Measurements from ENCODE around the gene STX4.

Gene STX4

DNA sequence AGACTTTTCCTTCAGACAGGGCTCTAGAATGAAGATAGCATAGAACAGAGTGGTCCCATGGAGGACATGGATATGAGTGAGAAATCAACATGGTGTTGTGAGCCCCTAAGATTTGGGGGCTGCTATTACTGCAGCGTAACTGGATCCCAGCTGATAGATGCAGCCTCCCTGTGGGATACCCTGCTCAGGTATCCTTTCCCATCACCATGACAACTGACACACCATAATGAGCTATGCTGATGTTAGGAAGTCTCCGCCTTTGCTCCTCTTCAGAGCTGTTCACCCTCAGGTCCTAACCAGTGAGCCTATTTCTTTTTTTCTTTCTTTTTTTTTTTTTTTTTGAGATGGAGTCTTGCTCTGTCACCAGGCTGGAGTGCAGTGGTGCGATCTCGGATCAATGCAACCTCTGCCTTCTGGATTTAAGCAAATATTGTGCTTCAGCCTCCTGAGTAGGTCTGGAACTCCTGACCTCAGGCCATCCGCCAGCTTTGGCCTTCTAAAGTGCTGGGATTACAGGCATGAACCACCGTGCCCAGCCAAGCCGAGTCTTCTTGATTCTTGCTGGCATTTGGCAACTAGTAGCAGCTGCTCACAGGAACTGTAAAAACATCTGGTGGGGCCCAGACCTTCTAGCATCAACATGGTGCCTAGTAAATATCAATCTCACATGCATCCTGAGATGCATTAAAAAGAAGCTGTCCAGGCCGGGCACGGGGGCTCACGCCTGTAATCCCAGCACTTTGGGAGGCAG is 17.1 kb downstream of the STX4 start:
- Mint-ChIP-seq H3K9me3 (no peaks in the 10 kb centered on the region), H3K36me3 (ENCODE audit: low read depth) (no peaks in the 10 kb centered on the region), H3K4me3 (no peak overlapping the region), H3K4me1 (no peaks in the 10 kb centered on the region), H3K27ac (no peak overlapping the region), H3K27me3 (ENCODE audit: low read depth) (peaks cover 4% of the 10 kb centered on the region)
- TF ChIP-seq, protein P1, sequence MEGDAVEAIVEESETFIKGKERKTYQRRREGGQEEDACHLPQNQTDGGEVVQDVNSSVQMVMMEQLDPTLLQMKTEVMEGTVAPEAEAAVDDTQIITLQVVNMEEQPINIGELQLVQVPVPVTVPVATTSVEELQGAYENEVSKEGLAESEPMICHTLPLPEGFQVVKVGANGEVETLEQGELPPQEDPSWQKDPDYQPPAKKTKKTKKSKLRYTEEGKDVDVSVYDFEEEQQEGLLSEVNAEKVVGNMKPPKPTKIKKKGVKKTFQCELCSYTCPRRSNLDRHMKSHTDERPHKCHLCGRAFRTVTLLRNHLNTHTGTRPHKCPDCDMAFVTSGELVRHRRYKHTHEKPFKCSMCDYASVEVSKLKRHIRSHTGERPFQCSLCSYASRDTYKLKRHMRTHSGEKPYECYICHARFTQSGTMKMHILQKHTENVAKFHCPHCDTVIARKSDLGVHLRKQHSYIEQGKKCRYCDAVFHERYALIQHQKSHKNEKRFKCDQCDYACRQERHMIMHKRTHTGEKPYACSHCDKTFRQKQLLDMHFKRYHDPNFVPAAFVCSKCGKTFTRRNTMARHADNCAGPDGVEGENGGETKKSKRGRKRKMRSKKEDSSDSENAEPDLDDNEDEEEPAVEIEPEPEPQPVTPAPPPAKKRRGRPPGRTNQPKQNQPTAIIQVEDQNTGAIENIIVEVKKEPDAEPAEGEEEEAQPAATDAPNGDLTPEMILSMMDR (IDR thresholded peaks at IDR 0.05; ENCODE audit: unreplicated experiment in 3 of 3): no peak

DNA sequence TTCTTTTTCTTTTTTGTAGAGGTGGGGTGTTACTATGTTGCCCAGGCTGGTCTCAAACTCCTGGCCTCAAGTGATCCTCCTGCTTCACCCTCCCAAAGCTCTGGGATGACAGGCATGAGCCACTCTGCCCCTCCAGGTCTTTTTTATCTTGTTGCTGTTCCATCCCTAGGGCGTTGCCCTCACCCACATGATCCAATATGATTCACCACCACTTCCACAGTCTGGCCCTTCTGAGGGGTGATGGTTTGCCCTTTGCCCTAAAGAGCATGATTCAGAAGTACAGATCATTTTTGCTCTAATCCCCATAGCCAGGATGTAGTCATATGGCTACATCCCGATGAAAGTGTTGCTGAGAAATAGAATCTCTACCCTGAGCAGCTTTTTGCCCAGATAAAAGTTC is 18.8 kb downstream of the STX4 start:
- no peak overlapping the region for H3K4me3 Mint-ChIP-seq
- no peaks in the 10 kb centered on the region for H3K9me3 Mint-ChIP-seq
- TF ChIP-seq, protein P1 (IDR thresholded peaks at IDR 0.05; ENCODE audit: unreplicated experiment in 3 of 3): no peak
- H3K27ac Mint-ChIP-seq: no peak overlapping the region
- no peaks in the 10 kb centered on the region for H3K36me3 Mint-ChIP-seq (ENCODE audit: low read depth)
- H3K4me1 Mint-ChIP-seq: no peaks in the 10 kb centered on the region
- peaks cover 4% of the 10 kb centered on the region for H3K27me3 Mint-ChIP-seq (ENCODE audit: low read depth)

DNA sequence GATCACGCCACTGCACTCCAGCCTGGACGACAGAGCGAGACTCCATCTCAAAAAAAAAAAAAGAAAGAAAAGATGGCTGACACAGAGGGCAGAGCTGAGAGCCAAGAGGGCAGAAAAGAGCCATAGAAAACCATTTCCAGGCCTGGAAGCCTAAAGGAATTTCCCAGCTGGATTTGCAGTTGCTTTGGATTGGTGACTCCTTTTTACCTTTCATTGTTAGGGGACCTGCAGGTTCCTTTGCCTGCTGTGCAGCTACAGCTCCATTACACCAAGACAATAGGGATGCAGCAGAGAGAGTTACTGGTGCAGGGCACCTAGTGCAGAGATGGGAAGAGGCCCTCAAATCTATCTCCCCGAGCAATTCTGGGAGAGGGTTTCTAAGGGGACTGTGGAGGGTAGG is 22.3 kb downstream of the STX4 start:
- H3K4me3 Mint-ChIP-seq: no peak overlapping the region
- H3K27ac Mint-ChIP-seq: no peak overlapping the region

DNA sequence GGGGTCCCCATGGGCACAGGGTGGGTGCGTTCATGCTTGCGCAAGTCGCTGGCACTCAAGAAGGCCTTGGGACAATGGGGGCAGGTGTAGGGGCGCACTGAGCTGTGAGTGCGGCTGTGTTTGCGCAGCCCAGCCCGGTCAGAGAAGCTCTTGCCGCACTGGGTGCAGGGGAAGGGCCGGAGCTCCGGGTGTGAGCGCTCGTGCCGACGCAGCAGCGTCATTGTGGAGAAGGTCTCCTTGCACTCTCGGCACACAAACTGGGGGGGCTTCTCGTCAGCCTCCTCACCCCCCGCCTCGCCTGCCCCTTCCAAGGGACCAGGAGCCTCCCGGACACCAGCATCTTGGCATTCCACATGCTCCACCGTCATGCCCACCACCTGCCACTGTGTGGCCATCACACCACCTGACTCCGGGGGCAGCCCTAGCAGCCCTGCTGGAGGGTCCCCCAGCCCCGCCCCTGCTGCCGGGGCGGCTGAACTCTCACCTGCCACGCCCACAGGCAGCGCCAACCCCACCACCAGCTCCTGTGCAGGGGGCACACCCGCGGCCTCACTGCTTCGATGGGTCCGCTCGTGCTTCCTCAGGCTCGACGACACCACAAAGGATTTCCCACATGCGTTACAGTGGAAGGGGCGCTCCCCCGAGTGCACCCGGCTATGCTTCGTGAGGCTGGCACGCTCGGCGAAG is 27.9 kb downstream of the STX4 start:
- peaks cover 33% of the 10 kb centered on the region for H3K36me3 Mint-ChIP-seq (ENCODE audit: low read depth)
- TF ChIP-seq, protein P1 (IDR thresholded peaks at IDR 0.05; ENCODE audit: unreplicated experiment in 3 of 3): no peak
- no peaks in the 10 kb centered on the region for H3K9me3 Mint-ChIP-seq
- no peak overlapping the region for H3K4me3 Mint-ChIP-seq
- H3K27me3 Mint-ChIP-seq (ENCODE audit: low read depth): no peaks in the 10 kb centered on the region
- H3K27ac Mint-ChIP-seq: no peak overlapping the region
- H3K4me1 Mint-ChIP-seq: peaks cover 20% of the 10 kb centered on the region

More for the DNA sequence above, 22.3 kb downstream of the STX4 start:
- Mint-ChIP-seq H3K9me3 (no peaks in the 10 kb centered on the region), H3K4me1 (no peaks in the 10 kb centered on the region), H3K27me3 (ENCODE audit: low read depth) (peaks cover 4% of the 10 kb centered on the region), H3K36me3 (ENCODE audit: low read depth) (peaks cover 14% of the 10 kb centered on the region)
- TF ChIP-seq, protein P1 (IDR thresholded peaks at IDR 0.05; ENCODE audit: unreplicated experiment in 3 of 3): no peak

DNA sequence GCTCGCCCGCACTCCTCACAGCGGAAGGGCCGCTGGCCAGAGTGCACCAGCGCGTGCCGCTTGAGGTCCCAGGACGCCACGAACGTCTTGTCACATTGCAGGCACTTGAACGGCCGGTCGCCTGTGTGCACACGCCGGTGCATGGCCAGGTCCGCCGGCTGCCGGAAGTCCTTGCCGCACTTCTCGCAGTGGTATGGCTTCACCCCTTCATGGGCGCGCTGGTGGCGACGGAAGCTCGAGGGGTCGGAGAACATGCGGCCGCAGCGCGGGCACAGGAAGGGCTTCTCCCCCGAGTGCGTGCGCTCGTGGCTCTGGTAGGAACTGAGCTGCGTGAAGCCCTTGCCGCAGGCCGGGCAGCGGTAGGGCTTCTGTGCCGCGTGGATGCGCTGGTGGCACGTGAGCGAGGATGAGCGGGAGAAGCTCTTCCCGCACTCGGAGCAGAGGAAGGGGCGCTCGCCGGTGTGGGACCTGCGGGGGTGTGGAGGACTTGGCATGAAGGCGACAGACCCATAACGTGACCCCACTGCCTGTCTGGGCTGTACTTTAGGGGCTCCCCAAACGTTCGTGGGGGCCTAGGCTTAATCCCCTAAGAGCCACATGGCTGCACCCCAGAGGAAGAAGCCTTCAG is 28.6 kb downstream of the STX4 start:
- Mint-ChIP-seq H3K4me3 (no peak overlapping the region), H3K27me3 (ENCODE audit: low read depth) (no peaks in the 10 kb centered on the region), H3K36me3 (ENCODE audit: low read depth) (peaks cover 33% of the 10 kb centered on the region), H3K9me3 (no peaks in the 10 kb centered on the region), H3K4me1 (peaks cover 20% of the 10 kb centered on the region), H3K27ac (no peak overlapping the region)
- TF ChIP-seq, protein P1 (IDR thresholded peaks at IDR 0.05; ENCODE audit: unreplicated experiment in 3 of 3): no peak
